Vagina (tissue), 2 donors: ENCODE measurements around the gene PPIL6.

Experiments used
- CTCF ChIP-seq, 3 experiments: fragments of 450-650 bp in 2 of 3; fragments of 200-600 bp in 1 of 3; sonication (generic) in 1 of 3; IDR thresholded peaks; one replicate each; pipeline ENCODE4 v1.5.1; 2017 to 2019; ENCODE audit warnings: antibody characterized with exemption in 3 of 3, mild to moderate bottlenecking in 2 of 3, moderate library complexity in 2 of 3
- POLR2A ChIP-seq, 2 donors: fragments of 450-650 bp; IDR thresholded peaks; one replicate each; pipeline ENCODE4 v1.6.1; 2017; ENCODE audit warnings: antibody characterized with exemption in 2 of 2, mild to moderate bottlenecking in 2 of 2, moderate library complexity in 2 of 2

- TF ChIP-seq POLR2A (IDR thresholded peaks at IDR 0.05) (no peak), CTCF (IDR thresholded peaks at IDR 0.05) (no peak)
Observed at GRCh38 chr6:109485266-109485935, 45.0 kb upstream of the PPIL6 start.
